C4-2B (cell line): ENCODE data around the gene SARDH.

ENCODE experiments used
- CTCF ChIP-seq: fragments of 450-650 bp; conservative IDR thresholded peaks from 2 replicates; pipeline ENCODE4 v1.5.1; 2017; ENCODE audit warnings: mild to moderate bottlenecking
- ZFX ChIP-seq: fragments of 450-650 bp; IDR thresholded peaks from 2 replicates; pipeline ENCODE4 v1.6.1; 2017

DNA sequence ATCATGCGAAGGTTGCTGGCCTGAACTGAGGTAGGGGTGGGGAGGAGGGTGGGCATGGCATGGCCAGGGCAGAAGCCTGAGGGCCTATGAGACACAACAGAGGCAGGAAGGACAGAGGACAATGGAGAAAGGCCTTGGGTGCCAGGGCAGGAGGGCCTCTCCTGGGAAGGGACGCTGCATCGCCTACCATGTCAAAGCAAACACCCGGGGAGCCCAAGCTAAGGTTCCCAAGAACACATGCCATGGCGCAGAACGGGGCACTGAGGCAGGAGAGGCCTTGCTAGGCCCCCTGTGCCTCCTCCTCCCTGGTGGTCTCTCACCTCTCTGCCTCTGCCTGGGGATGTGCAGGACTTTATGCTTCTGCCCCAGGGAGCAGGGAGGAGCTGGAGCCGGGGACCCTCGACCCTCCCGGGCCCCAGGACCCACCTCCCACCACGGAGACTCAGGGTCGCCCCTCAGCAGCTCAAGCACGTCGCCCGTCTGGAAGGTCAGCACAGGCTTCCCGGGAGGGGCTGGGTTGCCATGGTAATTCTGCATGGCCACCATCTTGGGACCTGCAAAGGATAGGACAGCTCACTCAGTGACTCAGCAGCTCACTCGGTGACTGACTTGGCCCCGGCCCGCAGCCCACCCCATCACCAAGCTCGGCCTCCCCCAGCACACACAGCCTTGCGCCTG is 40.3 kb upstream of the SARDH start:
- TF ChIP-seq CTCF (no peak), ZFX (no peak)
